Effector memory CD8-positive, alpha-beta T cell (primary cell): ENCODE measurements around the gene HES7.
"Not testable (repeated sequence)": the region's sequence is repeated elsewhere in the genome, so short reads cannot be mapped to it uniquely, and the experiment has no call there.

Source experiments
- ATAC-seq: fragments of 150-1000 bp; cut with Tn5 transposase; replicated peaks from 2 replicates; pipeline ENCODE4 v1.10.0; 2021; ENCODE audit warnings: mild to moderate bottlenecking, moderate library complexity
- DNase-seq, 3 experiments: peaks; one replicate each; pipeline ENCODE4 v3.0.0; 2021
- H3K27ac Mint-ChIP-seq, 2 donors: one replicate each; pipeline ENCODE4 v1.8.0; 2022; ENCODE audit warnings: mild to moderate bottlenecking in 2 of 2, mixed read lengths in 2 of 2, moderate library complexity in 2 of 2
- H3K27me3 Mint-ChIP-seq, 2 donors: one replicate each; pipeline ENCODE4 v1.8.0; 2022; ENCODE audit warnings: mixed read lengths in 2 of 2
- H3K36me3 Mint-ChIP-seq: one replicate; pipeline ENCODE4 v1.8.0; 2022; ENCODE audit warnings: mild to moderate bottlenecking, moderate library complexity, mixed read lengths; ENCODE audit not compliant: insufficient read depth
- H3K4me1 Mint-ChIP-seq, 2 donors: one replicate each; pipeline ENCODE4 v1.8.0; 2022; ENCODE audit warnings: low read depth in 2 of 2, mixed read lengths in 2 of 2
- H3K4me3 Mint-ChIP-seq, 2 donors: one replicate each; pipeline ENCODE4 v1.8.0; 2022; ENCODE audit warnings: mild to moderate bottlenecking in 2 of 2, mixed read lengths in 2 of 2, moderate library complexity in 2 of 2
- H3K9me3 Mint-ChIP-seq, 2 donors: one replicate each; pipeline ENCODE4 v1.8.0; 2022; ENCODE audit warnings: mixed read lengths in 2 of 2

Gene HES7

GRCh38 chr17:8082292-8082691 lies 41.6 kb downstream of the HES7 start:
- H3K27me3 Mint-ChIP-seq, result peaks cover 23 to 32% of the 10 kb centered on the region in 2 donors
- ATAC-seq (no peak), DNase-seq (no peak)
- H3K4me1 Mint-ChIP-seq, result peaks cover 4 to 12% of the 10 kb centered on the region in 2 donors
- H3K36me3 Mint-ChIP-seq, result peaks cover 2% of the 10 kb centered on the region
- no peak overlapping the region for H3K4me3 Mint-ChIP-seq
- H3K27ac Mint-ChIP-seq, result no peak overlapping the region
- no peaks in the 10 kb centered on the region for H3K9me3 Mint-ChIP-seq

GRCh38 chr17:8081876-8082275 lies 42.0 kb downstream of the HES7 start:
- Mint-ChIP-seq H3K4me3 (no peak overlapping the region), H3K27ac (no peak overlapping the region), H3K27me3 (peaks cover 20 to 28% of the 10 kb centered on the region in 2 donors), H3K9me3 (no peaks in the 10 kb centered on the region), H3K4me1 (peaks cover 4 to 12% of the 10 kb centered on the region in 2 donors), H3K36me3 (peaks cover under 1% of the 10 kb centered on the region)
- ATAC-seq, result no peak
- DNase-seq, result no peak

- peaks cover 4 to 12% of the 10 kb centered on the region in 2 donors for H3K4me1 Mint-ChIP-seq
- no peak for DNase-seq
- peak overlapping the region in 1 of 2 donors; percentile 87 for H3K27ac Mint-ChIP-seq
- no peaks in the 10 kb centered on the region for H3K36me3 Mint-ChIP-seq
- no peaks in the 10 kb centered on the region for H3K9me3 Mint-ChIP-seq
- H3K4me3 Mint-ChIP-seq, result peak overlapping the region in 1 of 2 donors; percentile 90
- no peak for ATAC-seq
- H3K27me3 Mint-ChIP-seq, result peaks cover 16 to 21% of the 10 kb centered on the region in 2 donors
These were observed 43.1 kb downstream of the HES7 start for GRCh38 chr17:8080799-8081219.

GRCh38 chr17:8080208-8080798 lies 43.6 kb downstream of the HES7 start:
- Mint-ChIP-seq H3K27me3 (peaks cover 16 to 21% of the 10 kb centered on the region in 2 donors), H3K4me1 (peaks cover 4 to 12% of the 10 kb centered on the region in 2 donors), H3K9me3 (no peaks in the 10 kb centered on the region), H3K36me3 (no peaks in the 10 kb centered on the region), H3K27ac (peak overlapping the region in 1 of 2 donors; percentile 87), H3K4me3 (peak overlapping the region; percentile 86 to 90)
- no peak for ATAC-seq
- DNase-seq, result no peak

GRCh38 chr17:8079291-8080207 lies 44.4 kb downstream of the HES7 start:
- peak overlapping the region; percentile 28 to 87 for H3K27ac Mint-ChIP-seq
- H3K9me3 Mint-ChIP-seq, result no peaks in the 10 kb centered on the region
- H3K4me1 Mint-ChIP-seq, result peaks cover 7 to 12% of the 10 kb centered on the region in 2 donors
- peaks cover 22 to 23% of the 10 kb centered on the region in 2 donors for H3K27me3 Mint-ChIP-seq
- no peaks in the 10 kb centered on the region for H3K36me3 Mint-ChIP-seq
- ATAC-seq, result peak; percentile 86
- peak overlapping the region; percentile 86 to 90 for H3K4me3 Mint-ChIP-seq
- peak; percentile 65 to 75 (median 67) for DNase-seq

GRCh38 chr17:8077939-8078338 lies 46.0 kb downstream of the HES7 start:
- not testable (repeated sequence) for H3K36me3 Mint-ChIP-seq, H3K9me3 Mint-ChIP-seq, DNase-seq, ATAC-seq, H3K27ac Mint-ChIP-seq
- peak overlapping the region in 1 of 2 donors; percentile 41 for H3K4me3 Mint-ChIP-seq
- H3K27me3 Mint-ChIP-seq, result peaks cover 32 to 37% of the 10 kb centered on the region in 2 donors
- peaks cover 22 to 24% of the 10 kb centered on the region in 2 donors for H3K4me1 Mint-ChIP-seq

GRCh38 chr17:8076502-8077266 lies 47.2 kb downstream of the HES7 start:
- no peak for ATAC-seq
- no peak overlapping the region for H3K4me3 Mint-ChIP-seq
- H3K27me3 Mint-ChIP-seq, result peaks cover 45 to 47% of the 10 kb centered on the region in 2 donors
- H3K9me3 Mint-ChIP-seq, result no peaks in the 10 kb centered on the region
- H3K36me3 Mint-ChIP-seq, result peaks cover 3% of the 10 kb centered on the region
- peaks cover 28 to 30% of the 10 kb centered on the region in 2 donors for H3K4me1 Mint-ChIP-seq
- no peak for DNase-seq
- H3K27ac Mint-ChIP-seq, result no peak overlapping the region

- no peaks in the 10 kb centered on the region for H3K9me3 Mint-ChIP-seq
- peaks cover 28 to 30% of the 10 kb centered on the region in 2 donors for H3K4me1 Mint-ChIP-seq
- H3K36me3 Mint-ChIP-seq, result peaks cover 3% of the 10 kb centered on the region
- H3K27me3 Mint-ChIP-seq, result peaks cover 54 to 57% of the 10 kb centered on the region in 2 donors
- no peak overlapping the region for H3K4me3 Mint-ChIP-seq
- ATAC-seq (no peak), DNase-seq (no peak)
- H3K27ac Mint-ChIP-seq, result no peak overlapping the region
These were observed 48.1 kb downstream of the HES7 start for GRCh38 chr17:8075574-8076342.

- Mint-ChIP-seq H3K27ac (peak overlapping the region in 1 of 2 donors; percentile 2), H3K4me3 (no peak overlapping the region), H3K36me3 (peaks cover 3% of the 10 kb centered on the region), H3K9me3 (no peaks in the 10 kb centered on the region), H3K27me3 (peaks cover 61 to 62% of the 10 kb centered on the region in 2 donors), H3K4me1 (peaks cover 25 to 28% of the 10 kb centered on the region in 2 donors)
- DNase-seq, result no peak
- ATAC-seq, result no peak
These were observed 48.8 kb downstream of the HES7 start for GRCh38 chr17:8075081-8075480.

GRCh38 chr17:8074554-8074953 lies 49.4 kb downstream of the HES7 start:
- Mint-ChIP-seq H3K4me3 (no peak overlapping the region), H3K27ac (peak overlapping the region in 1 of 2 donors; percentile 2)
- DNase-seq, result no peak

GRCh38 chr17:8073627-8074484 lies 50.0 kb downstream of the HES7 start:
- no peaks in the 10 kb centered on the region for H3K9me3 Mint-ChIP-seq
- peak overlapping the region; percentile 64 to 74 for H3K4me3 Mint-ChIP-seq
- DNase-seq (peak; percentile 81 to 84 (median 81)), ATAC-seq (peak; percentile 95)
- peak overlapping the region; percentile 20 to 46 for H3K27ac Mint-ChIP-seq
- peaks cover 3% of the 10 kb centered on the region for H3K36me3 Mint-ChIP-seq
- H3K27me3 Mint-ChIP-seq, result peaks cover 62 to 73% of the 10 kb centered on the region in 2 donors
- peaks cover 18 to 24% of the 10 kb centered on the region in 2 donors for H3K4me1 Mint-ChIP-seq

More at GRCh38 chr17:8074554-8074953, 49.4 kb downstream of the HES7 start:
- H3K36me3 Mint-ChIP-seq, result peaks cover 3% of the 10 kb centered on the region
- H3K9me3 Mint-ChIP-seq, result no peaks in the 10 kb centered on the region
- ATAC-seq, result no peak
- peaks cover 21 to 24% of the 10 kb centered on the region in 2 donors for H3K4me1 Mint-ChIP-seq
- peaks cover 62 to 66% of the 10 kb centered on the region in 2 donors for H3K27me3 Mint-ChIP-seq
